ENCODE results near the gene UCKL1. TPM values are rescaled to one million over a fixed set of nuclear protein-coding genes. Genes with fewer than 3 reads are reported as not detected.

UCKL1 gene

DNA sequence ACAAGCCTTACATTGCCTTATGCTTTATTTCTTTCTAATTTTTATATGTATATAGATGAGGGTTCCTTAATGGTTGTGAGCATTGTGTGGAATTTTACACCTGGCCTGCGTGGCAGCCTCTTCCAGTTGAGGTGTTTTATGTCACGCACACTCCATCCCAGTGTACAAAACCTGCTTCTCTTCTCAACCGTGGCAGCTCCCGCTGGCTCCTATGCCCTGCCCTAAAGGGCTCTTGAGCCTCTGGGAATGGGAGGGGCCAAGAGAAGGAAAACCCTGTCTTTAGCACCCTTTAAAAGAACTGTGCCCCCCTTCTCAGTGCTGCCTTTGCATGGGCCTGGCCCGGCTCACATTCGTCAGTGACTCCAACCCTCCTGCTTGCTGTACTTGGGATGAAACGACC is 65.6 kb downstream of the UCKL1 start:
- H3K27me3 ChIP-seq (ENCODE audit: insufficient read depth, poor library complexity, severe bottlenecking), result no peaks in the 10 kb centered on the region
- DNase-seq (ENCODE audit: low read depth in 1 of 2, low spot score in 1 of 2), result no peak
- H3K27ac ChIP-seq (replicated peaks), result no peak overlapping the region
- TF ChIP-seq POLR2AphosphoS5 (IDR thresholded peaks at IDR 0.05; ENCODE audit: low read depth) (no peak), CTCF (IDR thresholded peaks at IDR 0.05; ENCODE audit: insufficient read depth, low read length) (no peak), GABPA (IDR thresholded peaks at IDR 0.05; ENCODE audit: low read depth) (no peak), SPI1 (IDR thresholded peaks at IDR 0.05; ENCODE audit: borderline replicate concordance, low read depth) (no peak)
- TF ChIP-seq, protein P1, sequence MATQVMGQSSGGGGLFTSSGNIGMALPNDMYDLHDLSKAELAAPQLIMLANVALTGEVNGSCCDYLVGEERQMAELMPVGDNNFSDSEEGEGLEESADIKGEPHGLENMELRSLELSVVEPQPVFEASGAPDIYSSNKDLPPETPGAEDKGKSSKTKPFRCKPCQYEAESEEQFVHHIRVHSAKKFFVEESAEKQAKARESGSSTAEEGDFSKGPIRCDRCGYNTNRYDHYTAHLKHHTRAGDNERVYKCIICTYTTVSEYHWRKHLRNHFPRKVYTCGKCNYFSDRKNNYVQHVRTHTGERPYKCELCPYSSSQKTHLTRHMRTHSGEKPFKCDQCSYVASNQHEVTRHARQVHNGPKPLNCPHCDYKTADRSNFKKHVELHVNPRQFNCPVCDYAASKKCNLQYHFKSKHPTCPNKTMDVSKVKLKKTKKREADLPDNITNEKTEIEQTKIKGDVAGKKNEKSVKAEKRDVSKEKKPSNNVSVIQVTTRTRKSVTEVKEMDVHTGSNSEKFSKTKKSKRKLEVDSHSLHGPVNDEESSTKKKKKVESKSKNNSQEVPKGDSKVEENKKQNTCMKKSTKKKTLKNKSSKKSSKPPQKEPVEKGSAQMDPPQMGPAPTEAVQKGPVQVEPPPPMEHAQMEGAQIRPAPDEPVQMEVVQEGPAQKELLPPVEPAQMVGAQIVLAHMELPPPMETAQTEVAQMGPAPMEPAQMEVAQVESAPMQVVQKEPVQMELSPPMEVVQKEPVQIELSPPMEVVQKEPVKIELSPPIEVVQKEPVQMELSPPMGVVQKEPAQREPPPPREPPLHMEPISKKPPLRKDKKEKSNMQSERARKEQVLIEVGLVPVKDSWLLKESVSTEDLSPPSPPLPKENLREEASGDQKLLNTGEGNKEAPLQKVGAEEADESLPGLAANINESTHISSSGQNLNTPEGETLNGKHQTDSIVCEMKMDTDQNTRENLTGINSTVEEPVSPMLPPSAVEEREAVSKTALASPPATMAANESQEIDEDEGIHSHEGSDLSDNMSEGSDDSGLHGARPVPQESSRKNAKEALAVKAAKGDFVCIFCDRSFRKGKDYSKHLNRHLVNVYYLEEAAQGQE (IDR thresholded peaks at IDR 0.05; ENCODE audit: insufficient replicate concordance, low read depth), result no peak
- H3K4me3 ChIP-seq (replicated peaks; ENCODE audit: insufficient read depth, low read length), result no peak overlapping the region

DNA sequence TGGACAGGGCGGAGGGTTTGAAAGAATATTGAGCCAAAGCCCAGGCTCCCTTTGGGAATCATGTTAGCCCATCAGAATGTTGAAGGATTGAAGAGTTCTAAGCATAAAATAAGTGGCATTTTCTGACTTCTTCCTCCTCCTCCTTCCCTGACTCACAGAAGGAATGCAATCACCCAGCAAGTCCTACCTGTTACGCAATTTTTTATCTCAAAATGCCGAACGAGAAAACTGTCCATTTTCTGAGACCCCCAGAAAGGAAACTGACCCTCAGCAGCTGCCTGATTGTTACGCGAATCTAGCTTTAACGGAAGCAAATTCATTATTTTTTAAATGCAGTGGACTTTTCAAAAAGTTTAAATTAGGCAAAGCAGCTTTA is 66.0 kb downstream of the UCKL1 start:
- DNase-seq (ENCODE audit: low read depth in 1 of 2, low spot score in 1 of 2), result no peak
- TF ChIP-seq SPI1 (IDR thresholded peaks at IDR 0.05; ENCODE audit: borderline replicate concordance, low read depth), result no peak
- no peak for TF ChIP-seq POLR2AphosphoS5 (IDR thresholded peaks at IDR 0.05; ENCODE audit: low read depth)
- no peak for TF ChIP-seq GABPA (IDR thresholded peaks at IDR 0.05; ENCODE audit: low read depth)
- no peak for TF ChIP-seq CTCF (IDR thresholded peaks at IDR 0.05; ENCODE audit: insufficient read depth, low read length)
- TF ChIP-seq, protein P1 (IDR thresholded peaks at IDR 0.05; ENCODE audit: insufficient replicate concordance, low read depth), result no peak
- Histone ChIP-seq H3K4me3 (replicated peaks; ENCODE audit: insufficient read depth, low read length) (no peak overlapping the region), H3K27ac (replicated peaks) (no peak overlapping the region), H3K27me3 (ENCODE audit: insufficient read depth, poor library complexity, severe bottlenecking) (no peaks in the 10 kb centered on the region)

Small RNA genes within 50 kb of the gene (microRNA-seq; reads per million reads assigned to microRNA genes)
- not detected for gene MIR1914
- not detected for gene MIR647
- not detected for gene MIR941-1
- gene MIR941-2, result not detected
- not detected for gene MIR941-3
- not detected for gene MIR941-4
- not detected for gene MIR941-5
